Measurements from ENCODE around the gene PBLD.
"Not testable (repeated sequence)": the region's sequence is repeated elsewhere in the genome, so short reads cannot be mapped to it uniquely, and the experiment has no call there.

The PBLD gene

GRCh38 chr10:68284062-68285001 is 48.4 kb downstream of the PBLD start:
- no peak for DNase-seq (ENCODE audit: low read depth in 3 of 3, low spot score in 1 of 3)

- no peak for DNase-seq (ENCODE audit: low read depth in 3 of 3, low spot score in 1 of 3)
These were observed 52.0 kb downstream of the PBLD start for GRCh38 chr10:68280758-68281157.

- not testable (repeated sequence) for DNase-seq (ENCODE audit: low read depth in 3 of 3, low spot score in 1 of 3)
These were observed 53.6 kb downstream of the PBLD start for GRCh38 chr10:68278906-68279753.

- not testable (repeated sequence) for DNase-seq (ENCODE audit: low read depth in 3 of 3, low spot score in 1 of 3)
These were observed 54.9 kb downstream of the PBLD start for GRCh38 chr10:68277814-68278213.

GRCh38 chr10:68276224-68276623 is 56.5 kb downstream of the PBLD start:
- DNase-seq (ENCODE audit: low read depth in 3 of 3, low spot score in 1 of 3): no peak

GRCh38 chr10:68275600-68276126 is 57.1 kb downstream of the PBLD start:
- DNase-seq (ENCODE audit: low read depth in 3 of 3, low spot score in 1 of 3): no peak

- no peak for DNase-seq (ENCODE audit: low read depth in 3 of 3, low spot score in 1 of 3)
These were observed 59.9 kb downstream of the PBLD start for GRCh38 chr10:68272833-68273232.

GRCh38 chr10:68271196-68271882 is 61.4 kb downstream of the PBLD start:
- no peak for DNase-seq (ENCODE audit: low read depth in 3 of 3, low spot score in 1 of 3)

GRCh38 chr10:68269562-68270290 is 63.0 kb downstream of the PBLD start:
- DNase-seq (ENCODE audit: low read depth in 3 of 3, low spot score in 1 of 3): no peak

- DNase-seq (ENCODE audit: low read depth in 3 of 3, low spot score in 1 of 3): no peak
These were observed 71.4 kb downstream of the PBLD start for GRCh38 chr10:68261132-68261856.

- DNase-seq (ENCODE audit: low read depth in 3 of 3, low spot score in 1 of 3): no peak
These were observed 79.4 kb downstream of the PBLD start for GRCh38 chr10:68253346-68253745.

- DNase-seq (ENCODE audit: low read depth in 3 of 3, low spot score in 1 of 3): no peak
These were observed 80.9 kb downstream of the PBLD start for GRCh38 chr10:68251625-68252495.

- no peak for DNase-seq (ENCODE audit: low read depth in 3 of 3, low spot score in 1 of 3)
These were observed 81.6 kb downstream of the PBLD start for GRCh38 chr10:68251151-68251550.

GRCh38 chr10:68249297-68249696 is 83.4 kb downstream of the PBLD start:
- DNase-seq (ENCODE audit: low read depth in 3 of 3, low spot score in 1 of 3): no peak

GRCh38 chr10:68247931-68248330 is 84.8 kb downstream of the PBLD start:
- DNase-seq (ENCODE audit: low read depth in 3 of 3, low spot score in 1 of 3): no peak

GRCh38 chr10:68246397-68246796 is 86.3 kb downstream of the PBLD start:
- not testable (repeated sequence) for DNase-seq (ENCODE audit: low read depth in 3 of 3, low spot score in 1 of 3)

GRCh38 chr10:68242051-68242450 is 90.7 kb downstream of the PBLD start:
- no peak for DNase-seq (ENCODE audit: low read depth in 3 of 3, low spot score in 1 of 3)

- DNase-seq (ENCODE audit: low read depth in 3 of 3, low spot score in 1 of 3): no peak
These were observed 93.1 kb downstream of the PBLD start for GRCh38 chr10:68239596-68240150.

All from stimulated activated CD4-positive, alpha-beta T cell treated with anti-CD3 and anti-CD28 coated beads, TNF-alpha, amount 100 ng/mL, for 1 hour (primary cell).